K562 (cell line): ENCODE measurements around the gene ANKRD49. TPM values are rescaled to one million over a fixed set of nuclear protein-coding genes. Genes with fewer than 3 reads are reported as not detected.

Experiments used
- ATF7 ChIP-seq: fragments of 450-650 bp; IDR thresholded peaks from 2 replicates; pipeline ENCODE4 v1.7.1; 2014; ENCODE audit warnings: mild to moderate bottlenecking, moderate library complexity
- ETS1 ChIP-seq: conservative IDR thresholded peaks from 2 replicates; pipeline ENCODE4 v1.6.1; 2011; ENCODE audit warnings: low read depth, mild to moderate bottlenecking, low read length; ENCODE audit not compliant: control insufficient read depth
- HEY1 ChIP-seq: fragments of 250-450 bp; sonication (Bioruptor Pico); IDR thresholded peaks from 2 replicates; pipeline ENCODE4 v1.5.0; 2020; ENCODE audit warnings: mild to moderate bottlenecking, moderate library complexity, borderline replicate concordance
- MYNN ChIP-seq, 2 experiments: sonication (generic); formaldehyde crosslinking in 1 of 2; IDR thresholded peaks; 2 replicates each; pipeline versions ENCODE4 v1.5.0 to v1.6.1; 2016 to 2020; ENCODE audit warnings: antibody characterized with exemption in 1 of 2, missing genetic modification reagents in 1 of 2
- NFIC ChIP-seq: fragments of 450-650 bp; IDR thresholded peaks from 2 replicates; pipeline ENCODE4 v1.6.1; 2017; ENCODE audit warnings: mild to moderate bottlenecking, inconsistent platforms
- NKRF ChIP-seq: fragments of 450-650 bp; IDR thresholded peaks from 2 replicates; pipeline ENCODE4 v1.6.1; 2016; ENCODE audit warnings: borderline replicate concordance
- NONO ChIP-seq, 2 experiments: fragments of 200-400 bp in 1 of 2; fragments of 450-650 bp in 1 of 2; formaldehyde crosslinking in 1 of 2; IDR thresholded peaks; 2 replicates each; pipeline ENCODE4 v1.6.1; 2017; ENCODE audit warnings: low read depth in 2 of 2, mild to moderate bottlenecking in 2 of 2, moderate library complexity in 2 of 2, low read length in 1 of 2
- POLR2G ChIP-seq: fragments of 200-400 bp; formaldehyde crosslinking; IDR thresholded peaks from 2 replicates; pipeline ENCODE4 v1.6.1; 2017; ENCODE audit warnings: low read depth, mild to moderate bottlenecking, antibody characterized with exemption, low read length, moderate library complexity
- RB1 ChIP-seq: fragments of 450-650 bp; IDR thresholded peaks from 2 replicates; pipeline ENCODE4 v1.6.1; 2017; ENCODE audit warnings: low read depth, mild to moderate bottlenecking
- SRF ChIP-seq, 2 experiments: fragments of 250-450, 450-650 bp in 1 of 2; sonication (Bioruptor Pico) in 1 of 2; sonication (generic) in 1 of 2; formaldehyde crosslinking; IDR thresholded peaks; 2 replicates each; pipeline versions ENCODE4 v1.5.0 to v1.5.1; 2020 to 2022; ENCODE audit warnings: mild to moderate bottlenecking in 1 of 2, missing genetic modification reagents in 1 of 2
- TFAP4 ChIP-seq: sonication (generic); formaldehyde crosslinking; IDR thresholded peaks from 2 replicates; pipeline ENCODE4 v1.8.0; 2022; ENCODE audit warnings: missing genetic modification reagents, mild to moderate bottlenecking, moderate library complexity, borderline replicate concordance
- ZBTB5 ChIP-seq: fragments of 450-650 bp; IDR thresholded peaks from 2 replicates; pipeline ENCODE4 v1.6.1; 2017; ENCODE audit warnings: antibody characterized with exemption
- ZBTB7A ChIP-seq: IDR thresholded peaks from 2 replicates; pipeline ENCODE4 v1.6.1; 2011; ENCODE audit warnings: low read depth, mild to moderate bottlenecking, low read length, moderate library complexity, borderline replicate concordance; ENCODE audit not compliant: control insufficient read depth
- ZNF212 ChIP-seq: fragments of 450-650 bp; formaldehyde crosslinking; IDR thresholded peaks from 2 replicates; pipeline ENCODE4 v1.4.0; 2020; ENCODE audit warnings: mild to moderate bottlenecking
- ZNF253 ChIP-seq: fragments of 250-450 bp; sonication (Bioruptor Pico); conservative IDR thresholded peaks from 2 replicates; pipeline ENCODE4 v1.6.1; 2021; ENCODE audit warnings: mild to moderate bottlenecking
- ZNF740 ChIP-seq, 3 experiments: fragments of 200-800 bp in 1 of 3; sonication (Bioruptor generic) in 1 of 3; sonication (generic) in 1 of 3; formaldehyde crosslinking in 1 of 3; IDR thresholded peaks; 2 replicates each; pipeline versions ENCODE4 v1.6.1 to v1.8.0; 2016 to 2022; ENCODE audit warnings: mild to moderate bottlenecking in 2 of 3, missing compliant biosample characterization in 2 of 3, missing genetic modification characterization in 2 of 3, missing genetic modification reagents in 1 of 3
- polyA plus RNA-seq, 8 experiments: library from polyadenylated mRNA; depleted of rRNA in 4 of 8; stranded (reverse) in 5 of 8; unstranded in 3 of 8; fragments of >200 nt; fragmentation: Nextera tagmentation in 2 of 8; fragmentation: Illumina TruSeq in 1 of 8; extraction: Ambion mirVana in 2 of 8; extraction: Trizol in 1 of 8; gene quantifications; 2 replicates each; pipeline versions ENCODE4 v1.2.1 to v1.2.3, GENCODE V29; 2011 to 2014; ENCODE audit warnings: inconsistent platforms in 1 of 8, missing spikeins in 1 of 8
- total RNA-seq, 7 experiments: library from RNA; depleted of rRNA in 6 of 7; stranded (reverse); fragments of >200 nt in 6 of 7; fragmentation: Illumina TruSeq in 2 of 7; extraction: Trizol in 2 of 7; gene quantifications; 2 replicates each; pipeline versions ENCODE4 v1.2.1 to v1.2.3, GENCODE V29; 2011 to 2021; ENCODE audit warnings: low replicate concordance in 1 of 7

ANKRD49 gene
- total and polyA plus RNA-seq, 9 of the 15 experiments (the other 6 are each of a cell fraction or from before 2014, with no cell fraction given), result 13.4 to 43.5 (median 30.6) TPM

GRCh38 chr11:94494126-94494680 is 419 bp downstream of the ANKRD49 start (continued):
- TF ChIP-seq NKRF, result peak; percentile 76; the same call in 1 of the 2 replicates
- 0 out of 4 replicates have a peak, but pooled peaks of 1 of the 2 experiments have one; percentile 1 for TF ChIP-seq SRF (CRISPR knock-in tag; IDR thresholded peaks at IDR 0.05)
- TF ChIP-seq MYNN (IDR thresholded peaks at IDR 0.05), result no peak
- no peak for TF ChIP-seq MYNN (CRISPR knock-in tag; IDR thresholded peaks at IDR 0.05)
- TF ChIP-seq NFIC, result peak; percentile 55
- TF ChIP-seq HEY1 (CRISPR knock-in tag), result 0 out of 2 replicates have a peak, but pooled peaks have one; percentile 47
- no peak for TF ChIP-seq ZNF212 (CRISPR knock-in tag)
- no peak for TF ChIP-seq ZNF740 (CRISPR knock-in tag; IDR thresholded peaks at IDR 0.05)
- TF ChIP-seq ZNF740 (tag; IDR thresholded peaks at IDR 0.05), result no peak
- TF ChIP-seq ZNF253, result no peak
- TF ChIP-seq ZBTB7A, result peak; percentile 69; the same call in 1 of the 2 replicates
- peak; percentile 45; the same call in 1 of the 2 replicates for TF ChIP-seq RB1
- TF ChIP-seq ZBTB5, result no peak
- TF ChIP-seq ETS1, result 0 out of 2 replicates have a peak, but pooled peaks have one; percentile 52
- peak; percentile 72 for TF ChIP-seq POLR2G
- 0 out of 2 replicates have a peak, but pooled peaks have one; percentile 37 for TF ChIP-seq TFAP4
- TF ChIP-seq NONO (IDR thresholded peaks at IDR 0.05; ENCODE audit: low read depth in 2 of 2, low read length in 1 of 2), result 0 out of 4 replicates have a peak, but pooled peaks of 1 of the 2 experiments have one; percentile 29
- 0 out of 2 replicates have a peak, but pooled peaks have one; percentile 13 for TF ChIP-seq ATF7
